Astrocyte (in vitro differentiated cells and primary cell): ENCODE data around the gene NRBP1. TPM values are rescaled to one million over a fixed set of nuclear protein-coding genes. Genes with fewer than 3 reads are reported as not detected.
"Not testable (repeated sequence)": the region's sequence is repeated elsewhere in the genome, so short reads cannot be mapped to it uniquely, and the experiment has no call there.

Source experiments
- DNase-seq: peaks from one replicate; pipeline ENCODE4 v3.0.0-alpha.2; 2010; ENCODE audit warnings: low read depth
- FAIRE-seq: peaks from 2 replicates; lab custom pipeline; 2011; peaks lifted over from hg19 to GRCh38; lab: Jason Lieb, UNC
- H2AFZ ChIP-seq: 2 replicates; pipeline ENCODE4 v1.6.0; 2012; ENCODE audit warnings: low read depth, low read length, inconsistent platforms
- H3K27ac ChIP-seq: 2 replicates; pipeline ENCODE4 v1.5.1; 2011; ENCODE audit warnings: low read depth, low read length, inconsistent platforms
- H3K27me3 ChIP-seq: 2 replicates; pipeline ENCODE4 v1.6.0; 2011; ENCODE audit warnings: low read length, inconsistent platforms; ENCODE audit not compliant: insufficient read depth
- H3K36me3 ChIP-seq: 2 replicates; pipeline ENCODE4 v1.5.1; 2011; ENCODE audit warnings: low read length, inconsistent platforms; ENCODE audit not compliant: insufficient read depth
- H3K4me1 ChIP-seq: 2 replicates; pipeline ENCODE4 v1.5.1; 2011; ENCODE audit warnings: low read length, inconsistent platforms; ENCODE audit not compliant: insufficient read depth
- H3K4me2 ChIP-seq: 2 replicates; pipeline ENCODE4 v1.6.0; 2012; ENCODE audit warnings: low read length, inconsistent platforms
- H3K4me3 ChIP-seq: 2 replicates; pipeline ENCODE4 v1.5.1; 2011; ENCODE audit warnings: low read depth, mild to moderate bottlenecking, low read length, inconsistent platforms; ENCODE audit not compliant: insufficient read depth
- H3K79me2 ChIP-seq: 2 replicates; pipeline ENCODE4 v1.6.0; 2012; ENCODE audit warnings: mild to moderate bottlenecking, low read length, inconsistent platforms; ENCODE audit not compliant: insufficient read depth
- H3K9ac ChIP-seq: 2 replicates; pipeline ENCODE4 v1.6.0; 2012; ENCODE audit warnings: mild to moderate bottlenecking, low read length, inconsistent platforms
- H3K9me3 ChIP-seq: 2 replicates; pipeline ENCODE4 v1.5.1; 2012; ENCODE audit warnings: low read depth, mild to moderate bottlenecking, low read length, inconsistent platforms; ENCODE audit not compliant: insufficient read depth
- H4K20me1 ChIP-seq: 2 replicates; pipeline ENCODE4 v1.6.0; 2012; ENCODE audit warnings: low read length, inconsistent platforms; ENCODE audit not compliant: insufficient read depth
- H3K27ac Mint-ChIP-seq: one replicate; pipeline ENCODE4 v1.8.0; 2021; ENCODE audit warnings: mild to moderate bottlenecking, mixed read lengths; ENCODE audit not compliant: unreplicated experiment
- H3K27me3 Mint-ChIP-seq: one replicate; pipeline ENCODE4 v1.8.0; 2021; ENCODE audit warnings: low read depth, mixed read lengths; ENCODE audit not compliant: unreplicated experiment
- H3K36me3 Mint-ChIP-seq: one replicate; pipeline ENCODE4 v1.8.0; 2021; ENCODE audit warnings: low read depth, mixed read lengths; ENCODE audit not compliant: unreplicated experiment
- H3K4me1 Mint-ChIP-seq: one replicate; pipeline ENCODE4 v1.8.0; 2021; ENCODE audit warnings: low read depth, mixed read lengths; ENCODE audit not compliant: unreplicated experiment
- H3K4me3 Mint-ChIP-seq: one replicate; pipeline ENCODE4 v1.8.0; 2021; ENCODE audit warnings: mild to moderate bottlenecking, moderate library complexity, mixed read lengths; ENCODE audit not compliant: unreplicated experiment
- H3K9me3 Mint-ChIP-seq: one replicate; pipeline ENCODE4 v1.8.0; 2021; ENCODE audit warnings: mild to moderate bottlenecking, mixed read lengths; ENCODE audit not compliant: unreplicated experiment
- EZH2 ChIP-seq: IDR thresholded peaks from 2 replicates; pipeline ENCODE4 v1.6.1; 2012; ENCODE audit warnings: mild to moderate bottlenecking, low read length, inconsistent platforms; ENCODE audit not compliant: insufficient read depth
- total RNA-seq: library from RNA; stranded (reverse); gene quantifications from 2 replicates; pipeline ENCODE4 v1.2.1, GENCODE V29; 2021
- TF ChIP-seq, protein P1 (sequence below): IDR thresholded peaks from 2 replicates; pipeline ENCODE4 v1.5.1; 2011; ENCODE audit warnings: low read depth, mild to moderate bottlenecking, inconsistent platforms, low read length, moderate library complexity; ENCODE audit not compliant: insufficient read depth

Gene NRBP1
- total RNA-seq, 1 donor from 2014 or later, result 127 TPM

DNA sequence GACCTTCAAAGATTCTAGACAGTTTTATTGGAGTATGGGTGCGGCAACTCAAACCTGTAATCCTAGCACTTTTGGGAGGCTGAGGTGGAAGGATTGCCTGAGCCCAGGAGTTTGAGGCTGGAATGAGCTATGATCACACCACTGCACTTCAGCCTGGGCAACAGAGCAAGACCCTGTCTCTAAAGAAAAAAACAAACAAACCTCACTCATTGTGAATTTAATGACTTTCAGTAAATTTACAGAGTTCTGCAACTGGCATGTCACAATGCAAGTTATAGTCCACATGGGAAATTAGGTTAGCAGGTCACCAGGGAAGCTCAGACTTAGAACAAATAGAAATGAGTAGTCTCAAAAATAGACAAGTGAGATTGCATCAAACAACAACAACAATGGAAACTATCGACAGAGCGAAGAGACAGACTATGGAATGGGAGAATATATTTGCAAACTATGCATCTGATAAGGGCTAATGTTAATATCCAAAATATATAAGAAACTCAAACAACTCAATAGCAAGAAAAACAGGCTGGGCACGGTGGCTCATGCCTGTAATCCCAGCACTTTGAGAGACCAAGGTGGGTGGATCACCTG is 6.7 kb upstream of the NRBP1 start:
- H3K9ac ChIP-seq, result no peak overlapping the region
- DNase-seq (no peak), FAIRE-seq (no peak)
- H3K4me2 ChIP-seq, result no peak overlapping the region
- H3K27me3 Mint-ChIP-seq, result peaks cover 1% of the 10 kb centered on the region
- no peaks in the 10 kb centered on the region for H3K9me3 Mint-ChIP-seq
- H3K36me3 ChIP-seq, result no peaks in the 10 kb centered on the region
- H3K27ac ChIP-seq, result no peak overlapping the region
- no peak for TF ChIP-seq EZH2
- TF ChIP-seq, protein P1, sequence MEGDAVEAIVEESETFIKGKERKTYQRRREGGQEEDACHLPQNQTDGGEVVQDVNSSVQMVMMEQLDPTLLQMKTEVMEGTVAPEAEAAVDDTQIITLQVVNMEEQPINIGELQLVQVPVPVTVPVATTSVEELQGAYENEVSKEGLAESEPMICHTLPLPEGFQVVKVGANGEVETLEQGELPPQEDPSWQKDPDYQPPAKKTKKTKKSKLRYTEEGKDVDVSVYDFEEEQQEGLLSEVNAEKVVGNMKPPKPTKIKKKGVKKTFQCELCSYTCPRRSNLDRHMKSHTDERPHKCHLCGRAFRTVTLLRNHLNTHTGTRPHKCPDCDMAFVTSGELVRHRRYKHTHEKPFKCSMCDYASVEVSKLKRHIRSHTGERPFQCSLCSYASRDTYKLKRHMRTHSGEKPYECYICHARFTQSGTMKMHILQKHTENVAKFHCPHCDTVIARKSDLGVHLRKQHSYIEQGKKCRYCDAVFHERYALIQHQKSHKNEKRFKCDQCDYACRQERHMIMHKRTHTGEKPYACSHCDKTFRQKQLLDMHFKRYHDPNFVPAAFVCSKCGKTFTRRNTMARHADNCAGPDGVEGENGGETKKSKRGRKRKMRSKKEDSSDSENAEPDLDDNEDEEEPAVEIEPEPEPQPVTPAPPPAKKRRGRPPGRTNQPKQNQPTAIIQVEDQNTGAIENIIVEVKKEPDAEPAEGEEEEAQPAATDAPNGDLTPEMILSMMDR, result no peak
- H3K9me3 ChIP-seq, result no peaks in the 10 kb centered on the region
- no peaks in the 10 kb centered on the region for H3K4me1 Mint-ChIP-seq
- H3K36me3 Mint-ChIP-seq, result no peaks in the 10 kb centered on the region
- H3K4me1 ChIP-seq, result no peaks in the 10 kb centered on the region
- H3K4me3 ChIP-seq, result no peak overlapping the region
- H3K4me3 Mint-ChIP-seq, result no peak overlapping the region
- H3K79me2 ChIP-seq, result no peaks in the 10 kb centered on the region
- H2AFZ ChIP-seq, result no peak overlapping the region
- no peak overlapping the region for H3K27ac Mint-ChIP-seq
- no peaks in the 10 kb centered on the region for H3K27me3 ChIP-seq
- H4K20me1 ChIP-seq, result no peaks in the 10 kb centered on the region

- Mint-ChIP-seq H3K27ac (no peak overlapping the region), H3K27me3 (peaks cover 1% of the 10 kb centered on the region), H3K4me3 (no peak overlapping the region), H3K36me3 (no peaks in the 10 kb centered on the region), H3K9me3 (no peaks in the 10 kb centered on the region), H3K4me1 (peaks cover 4% of the 10 kb centered on the region)
- H3K9ac ChIP-seq, result no peak overlapping the region
- H3K27me3 ChIP-seq, result no peaks in the 10 kb centered on the region
- no peaks in the 10 kb centered on the region for H3K4me1 ChIP-seq
- TF ChIP-seq, protein P1, result no peak
- no peak for TF ChIP-seq EZH2
- H2AFZ ChIP-seq, result no peak overlapping the region
- H3K36me3 ChIP-seq, result no peaks in the 10 kb centered on the region
- H4K20me1 ChIP-seq, result no peaks in the 10 kb centered on the region
- no peak overlapping the region for H3K27ac ChIP-seq
- no peak overlapping the region for H3K4me2 ChIP-seq
- no peaks in the 10 kb centered on the region for H3K79me2 ChIP-seq
- no peak overlapping the region for H3K4me3 ChIP-seq
- no peak for DNase-seq
- no peak for FAIRE-seq
- H3K9me3 ChIP-seq, result no peaks in the 10 kb centered on the region
Observed at GRCh38 chr2:27422958-27423357, 5.5 kb upstream of the NRBP1 start.

- not testable (repeated sequence) for H3K27me3 Mint-ChIP-seq, H3K4me3 Mint-ChIP-seq, H3K9ac ChIP-seq, H3K36me3 Mint-ChIP-seq, H3K27me3 ChIP-seq, H3K9me3 ChIP-seq, H3K36me3 ChIP-seq, H3K27ac Mint-ChIP-seq, H3K4me1 ChIP-seq, FAIRE-seq, DNase-seq, H3K4me2 ChIP-seq, H2AFZ ChIP-seq, H3K4me3 ChIP-seq, H3K4me1 Mint-ChIP-seq, H3K27ac ChIP-seq, H3K9me3 Mint-ChIP-seq
- Histone ChIP-seq H3K79me2 (peaks cover 10% of the 10 kb centered on the region), H4K20me1 (peaks cover 10% of the 10 kb centered on the region)
Observed at GRCh38 chr2:27425039-27425438, 3.4 kb upstream of the NRBP1 start.
